NCI-H2227 (cell line): ENCODE results near the gene CENPP.

Experiments
- DNase-seq: peaks from one replicate; lab custom pipeline; 2025; ENCODE audit not compliant: unreplicated experiment; lab: John Stamatoyannopoulos, UW

The CENPP gene

GRCh38 chr9:92650839-92651621, 325.3 kb downstream of the CENPP start:
- DNase-seq, result no peak

GRCh38 chr9:92652461-92652860, 326.7 kb downstream of the CENPP start:
- no peak for DNase-seq

- no peak for DNase-seq
Observed at GRCh38 chr9:92654481-92655301, 328.9 kb downstream of the CENPP start.

GRCh38 chr9:92655366-92655765, 329.6 kb downstream of the CENPP start:
- no peak for DNase-seq

- DNase-seq, result no peak
Observed at GRCh38 chr9:92655896-92656536, 330.3 kb downstream of the CENPP start.

- DNase-seq, result no peak
Observed at GRCh38 chr9:92656537-92656925, 330.8 kb downstream of the CENPP start.

- DNase-seq, result no peak
Observed at GRCh38 chr9:92657296-92658094, 331.7 kb downstream of the CENPP start.

- DNase-seq, result no peak
Observed at GRCh38 chr9:92658176-92658575, 332.4 kb downstream of the CENPP start.

GRCh38 chr9:92658611-92659010, 332.9 kb downstream of the CENPP start:
- no peak for DNase-seq

- no peak for DNase-seq
Observed at GRCh38 chr9:92659601-92660000, 333.8 kb downstream of the CENPP start.

- no peak for DNase-seq
Observed at GRCh38 chr9:92660266-92660665, 334.5 kb downstream of the CENPP start.

- no peak for DNase-seq
Observed at GRCh38 chr9:92661127-92661526, 335.4 kb downstream of the CENPP start.

- no peak for DNase-seq
Observed at GRCh38 chr9:92661743-92662142, 336.0 kb downstream of the CENPP start.

- DNase-seq, result no peak
Observed at GRCh38 chr9:92663126-92663525, 337.4 kb downstream of the CENPP start.

- DNase-seq, result no peak
Observed at GRCh38 chr9:92663951-92664350, 338.2 kb downstream of the CENPP start.

GRCh38 chr9:92664394-92665152, 338.8 kb downstream of the CENPP start:
- DNase-seq, result no peak

- DNase-seq, result no peak
Observed at GRCh38 chr9:92665836-92666235, 340.1 kb downstream of the CENPP start.

GRCh38 chr9:92666236-92666635, 340.5 kb downstream of the CENPP start:
- DNase-seq, result no peak

GRCh38 chr9:92666912-92667532, 341.3 kb downstream of the CENPP start:
- DNase-seq, result no peak
